Stimulated activated naive CD8-positive, alpha-beta T cell treated with anti-CD3 and anti-CD28 coated beads, Interleukin-15, Interleukin-2, amounts not matched to agents 100 ng/mL and 50 ng/mL, for 24 hours (primary cell): Measurements from ENCODE around the gene GNG11.

Source experiments
- H3K27ac Mint-ChIP-seq: one replicate; pipeline ENCODE4 v1.8.0; 2021; ENCODE audit warnings: mild to moderate bottlenecking, mixed read lengths
- H3K27me3 Mint-ChIP-seq: one replicate; pipeline ENCODE4 v1.8.0; 2021; ENCODE audit warnings: mixed read lengths
- H3K36me3 Mint-ChIP-seq: one replicate; pipeline ENCODE4 v1.8.0; 2021; ENCODE audit warnings: low read depth, mixed read lengths
- H3K4me1 Mint-ChIP-seq: one replicate; pipeline ENCODE4 v1.8.0; 2021; ENCODE audit warnings: low read depth, mixed read lengths
- H3K4me3 Mint-ChIP-seq: one replicate; pipeline ENCODE4 v1.8.0; 2021; ENCODE audit warnings: mild to moderate bottlenecking, mixed read lengths
- H3K9me3 Mint-ChIP-seq: one replicate; pipeline ENCODE4 v1.8.0; 2021; ENCODE audit warnings: mixed read lengths

The GNG11 gene

DNA sequence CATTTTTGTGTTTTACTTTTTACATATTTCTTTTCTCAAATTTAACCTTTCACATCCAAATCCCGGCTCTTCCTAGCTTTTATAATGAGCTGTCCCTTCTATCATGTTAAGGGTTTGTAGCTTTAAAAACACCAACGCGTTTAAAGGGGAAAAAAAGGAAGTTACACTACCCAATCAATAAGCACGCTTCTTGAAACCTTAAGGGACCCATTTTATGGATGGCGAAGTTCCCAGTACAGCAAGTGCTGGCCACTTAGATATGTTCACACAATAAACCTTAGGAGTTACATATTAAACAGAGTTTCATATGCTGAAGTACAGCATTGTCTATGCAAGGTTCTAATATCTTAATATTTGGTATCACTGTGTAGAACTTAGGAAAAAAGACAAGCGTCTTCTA, 1.8 kb downstream of the GNG11 start:
- Mint-ChIP-seq H3K9me3 (no peaks in the 10 kb centered on the region), H3K27ac (no peak overlapping the region), H3K27me3 (peaks cover 42% of the 10 kb centered on the region), H3K36me3 (no peaks in the 10 kb centered on the region), H3K4me1 (peaks cover 6% of the 10 kb centered on the region), H3K4me3 (no peak overlapping the region)

DNA sequence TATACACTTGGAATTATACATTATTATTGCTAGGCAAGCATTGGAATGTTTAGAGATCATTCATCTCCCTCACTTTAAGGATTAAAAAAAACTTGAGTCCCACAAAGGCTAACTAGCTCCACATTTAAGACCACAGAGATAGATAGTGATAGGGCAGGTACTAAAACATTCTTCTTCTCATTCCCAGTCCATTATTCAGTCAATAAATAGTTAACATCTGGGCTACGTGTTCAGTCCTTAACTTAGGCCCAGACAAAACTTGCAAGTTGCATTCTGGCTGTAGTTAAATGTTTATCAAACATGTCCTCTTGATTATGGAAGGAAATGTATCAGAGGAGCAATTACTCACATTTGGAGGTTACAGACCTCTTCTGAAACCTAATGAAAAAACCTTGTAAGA, 2.4 kb downstream of the GNG11 start:
- Mint-ChIP-seq H3K4me3 (no peak overlapping the region), H3K4me1 (peaks cover 6% of the 10 kb centered on the region), H3K9me3 (no peaks in the 10 kb centered on the region), H3K27me3 (peaks cover 44% of the 10 kb centered on the region), H3K36me3 (no peaks in the 10 kb centered on the region), H3K27ac (no peak overlapping the region)

DNA sequence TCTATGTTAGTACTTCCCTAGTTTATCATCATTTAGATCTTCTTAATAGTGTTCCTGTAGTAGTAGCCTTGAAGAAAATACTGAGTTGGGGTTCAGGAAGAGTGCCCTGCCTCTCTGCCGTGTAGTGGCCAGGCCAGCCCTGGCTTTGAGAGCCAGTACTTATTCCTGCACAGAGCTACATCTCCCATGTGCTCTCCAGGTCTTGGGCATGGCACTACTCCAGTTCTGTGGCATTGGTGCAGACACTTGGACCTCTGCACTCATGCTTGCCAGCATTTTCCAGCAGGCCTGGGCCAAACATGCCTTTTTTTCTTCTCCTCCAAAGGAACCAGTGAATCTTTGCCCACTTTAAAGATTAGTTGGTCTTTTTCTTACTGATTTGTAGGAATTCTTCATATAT, 5.3 kb downstream of the GNG11 start:
- no peaks in the 10 kb centered on the region for H3K9me3 Mint-ChIP-seq
- peaks cover 5% of the 10 kb centered on the region for H3K4me1 Mint-ChIP-seq
- peaks cover 34% of the 10 kb centered on the region for H3K27me3 Mint-ChIP-seq
- H3K4me3 Mint-ChIP-seq: no peak overlapping the region
- H3K27ac Mint-ChIP-seq: no peak overlapping the region
- no peaks in the 10 kb centered on the region for H3K36me3 Mint-ChIP-seq

DNA sequence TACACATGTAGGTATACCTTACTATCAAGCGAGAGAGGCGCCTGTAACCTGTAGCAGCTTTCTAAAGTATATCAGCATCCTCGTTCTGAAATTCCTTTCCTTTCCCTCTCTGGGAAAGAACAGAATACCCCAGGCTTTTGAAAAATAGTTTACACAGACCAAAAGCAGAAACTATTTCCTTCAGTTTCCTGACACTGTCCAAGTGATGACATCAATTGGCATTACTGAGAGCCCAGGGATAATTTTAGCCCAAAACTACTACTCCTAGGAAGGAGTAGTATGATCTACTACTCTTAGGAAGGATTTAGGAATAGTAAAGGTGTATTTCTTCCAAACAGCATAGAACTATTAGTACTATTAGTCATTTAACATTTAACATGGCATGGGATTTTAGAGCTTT, 6.0 kb downstream of the GNG11 start:
- no peaks in the 10 kb centered on the region for H3K4me1 Mint-ChIP-seq
- no peak overlapping the region for H3K27ac Mint-ChIP-seq
- no peak overlapping the region for H3K4me3 Mint-ChIP-seq
- H3K36me3 Mint-ChIP-seq: no peaks in the 10 kb centered on the region
- H3K27me3 Mint-ChIP-seq: peaks cover 29% of the 10 kb centered on the region
- H3K9me3 Mint-ChIP-seq: no peaks in the 10 kb centered on the region

DNA sequence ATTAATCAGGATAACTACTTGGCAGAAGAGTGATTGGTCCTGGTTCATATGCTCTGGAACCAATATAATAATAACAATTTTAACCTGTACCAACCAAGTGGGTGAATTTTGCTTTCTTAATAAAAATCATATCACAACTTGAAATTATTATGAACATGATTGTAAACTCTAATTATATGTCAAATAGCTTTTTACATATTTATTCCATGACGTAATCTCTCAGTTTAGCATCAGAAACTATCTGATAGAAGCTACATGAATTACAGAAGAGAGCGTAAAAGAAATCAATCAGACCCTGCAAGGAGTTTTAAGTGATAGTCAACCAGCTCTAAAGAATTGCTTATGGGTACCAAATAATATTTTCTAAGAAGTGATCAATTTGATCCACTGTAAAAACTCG, 10.1 kb downstream of the GNG11 start:
- H3K9me3 Mint-ChIP-seq: peaks cover 3% of the 10 kb centered on the region
- no peak overlapping the region for H3K27ac Mint-ChIP-seq
- H3K4me1 Mint-ChIP-seq: no peaks in the 10 kb centered on the region
- H3K4me3 Mint-ChIP-seq: no peak overlapping the region
- H3K36me3 Mint-ChIP-seq: no peaks in the 10 kb centered on the region
- H3K27me3 Mint-ChIP-seq: peaks cover 8% of the 10 kb centered on the region

DNA sequence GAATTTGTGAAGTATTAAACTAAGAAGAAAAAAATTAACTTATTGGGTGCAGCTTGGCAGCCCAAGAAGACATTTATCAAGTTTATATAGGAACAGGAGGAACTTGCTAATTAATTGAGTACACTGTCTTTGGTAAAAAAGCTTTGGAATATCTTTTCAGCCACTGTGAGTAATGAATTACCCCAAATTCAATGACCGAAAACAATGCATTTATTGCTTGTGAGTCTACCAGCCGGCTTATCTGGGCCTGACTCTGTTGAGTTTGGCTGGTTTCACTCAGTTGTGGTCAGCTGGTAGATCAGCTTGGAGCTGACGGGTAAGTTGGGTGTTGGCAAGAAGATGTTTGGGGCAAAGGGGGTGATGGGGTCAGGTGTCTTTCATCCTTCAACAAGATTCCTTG, 11.6 kb downstream of the GNG11 start:
- H3K27ac Mint-ChIP-seq: no peak overlapping the region
- H3K36me3 Mint-ChIP-seq: no peaks in the 10 kb centered on the region
- H3K9me3 Mint-ChIP-seq: peaks cover 3% of the 10 kb centered on the region
- H3K4me3 Mint-ChIP-seq: no peak overlapping the region
- H3K27me3 Mint-ChIP-seq: peaks cover 8% of the 10 kb centered on the region
- no peaks in the 10 kb centered on the region for H3K4me1 Mint-ChIP-seq

DNA sequence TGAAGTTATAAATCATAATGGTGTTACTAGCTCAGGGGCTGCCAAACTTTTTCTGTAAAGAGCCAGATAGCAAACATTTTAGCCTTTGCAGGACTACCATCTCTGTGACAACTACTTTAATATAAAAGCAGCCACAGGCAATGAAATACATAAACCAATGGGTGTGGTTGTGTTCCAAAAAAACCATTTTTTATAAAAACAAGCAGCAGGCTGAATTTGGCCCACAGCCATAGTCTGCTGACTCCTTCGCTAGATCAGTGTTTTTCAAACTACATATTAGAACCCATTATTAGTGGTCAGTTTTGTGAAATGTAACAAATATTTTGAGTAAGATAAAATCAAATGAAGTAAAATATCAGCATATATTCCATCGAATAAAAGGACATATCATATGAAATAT, 13.6 kb downstream of the GNG11 start:
- Mint-ChIP-seq H3K27ac (no peak overlapping the region), H3K27me3 (peaks cover 9% of the 10 kb centered on the region), H3K4me3 (no peak overlapping the region), H3K4me1 (no peaks in the 10 kb centered on the region), H3K36me3 (no peaks in the 10 kb centered on the region), H3K9me3 (peaks cover 3% of the 10 kb centered on the region)

DNA sequence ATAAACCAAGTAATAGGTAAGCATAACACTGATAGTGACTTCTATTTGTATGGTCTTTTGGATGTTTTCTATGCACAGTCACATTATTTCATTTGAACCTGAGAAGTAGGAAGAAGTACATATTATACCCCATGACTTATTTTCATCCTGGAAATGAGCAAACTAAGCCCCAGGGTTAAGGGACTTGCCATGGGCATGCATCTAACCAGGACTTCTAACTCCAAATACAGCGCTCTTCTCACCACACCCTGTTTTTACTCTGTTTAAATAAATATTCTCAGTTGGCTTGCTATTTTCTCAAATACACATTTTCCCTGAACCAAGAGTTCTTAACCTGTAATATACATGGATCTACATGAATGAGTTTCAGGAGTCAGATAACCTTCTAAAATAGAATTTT, 16.3 kb downstream of the GNG11 start:
- Mint-ChIP-seq H3K36me3 (no peaks in the 10 kb centered on the region), H3K9me3 (peaks cover 3% of the 10 kb centered on the region), H3K27ac (no peak overlapping the region), H3K4me3 (no peak overlapping the region), H3K27me3 (peaks cover 9% of the 10 kb centered on the region), H3K4me1 (no peaks in the 10 kb centered on the region)

DNA sequence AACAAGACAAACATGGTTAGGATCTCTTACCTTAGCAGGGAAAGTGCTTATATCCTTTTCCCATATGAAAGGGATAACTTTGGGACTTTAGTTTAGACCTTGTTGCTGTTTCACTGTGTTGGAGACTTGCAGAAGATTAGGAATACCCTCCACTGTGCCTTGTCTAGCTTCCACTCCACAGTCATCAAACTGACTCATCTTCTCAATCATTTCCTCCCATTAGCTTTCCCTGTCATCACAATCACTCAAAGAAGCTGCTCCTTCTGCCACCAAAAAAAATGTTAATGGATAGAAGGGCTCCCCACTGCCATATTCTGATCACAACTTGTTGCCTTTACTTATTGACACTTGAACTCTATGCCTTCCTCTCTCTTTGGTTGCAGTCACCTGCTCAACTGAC, 16.8 kb downstream of the GNG11 start:
- Mint-ChIP-seq H3K4me1 (no peaks in the 10 kb centered on the region), H3K36me3 (no peaks in the 10 kb centered on the region), H3K27ac (no peak overlapping the region), H3K27me3 (peaks cover 12% of the 10 kb centered on the region), H3K9me3 (peaks cover 3% of the 10 kb centered on the region), H3K4me3 (no peak overlapping the region)

DNA sequence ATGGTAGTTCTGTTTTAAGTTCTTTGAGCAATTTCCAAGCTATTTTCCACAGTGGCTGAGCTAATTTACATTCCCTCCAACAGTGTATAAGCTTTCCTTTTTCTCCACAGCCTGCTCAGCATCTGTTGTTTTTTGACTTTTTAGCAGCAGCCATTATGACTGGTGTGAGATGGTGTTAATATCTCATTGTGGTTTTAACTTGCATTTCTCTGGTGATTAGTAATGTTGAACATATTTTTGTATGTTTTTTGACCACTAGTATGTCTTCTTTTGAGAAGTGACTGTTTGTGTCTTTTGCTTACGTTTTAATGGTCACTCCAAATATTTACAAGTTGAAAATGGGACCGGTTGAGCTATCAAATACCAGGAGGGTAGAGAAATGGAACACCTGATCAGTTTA, 20.4 kb downstream of the GNG11 start:
- H3K4me1 Mint-ChIP-seq: no peaks in the 10 kb centered on the region
- H3K9me3 Mint-ChIP-seq: no peaks in the 10 kb centered on the region
- no peaks in the 10 kb centered on the region for H3K36me3 Mint-ChIP-seq
- H3K27ac Mint-ChIP-seq: no peak overlapping the region
- H3K27me3 Mint-ChIP-seq: peaks cover 17% of the 10 kb centered on the region
- H3K4me3 Mint-ChIP-seq: no peak overlapping the region

DNA sequence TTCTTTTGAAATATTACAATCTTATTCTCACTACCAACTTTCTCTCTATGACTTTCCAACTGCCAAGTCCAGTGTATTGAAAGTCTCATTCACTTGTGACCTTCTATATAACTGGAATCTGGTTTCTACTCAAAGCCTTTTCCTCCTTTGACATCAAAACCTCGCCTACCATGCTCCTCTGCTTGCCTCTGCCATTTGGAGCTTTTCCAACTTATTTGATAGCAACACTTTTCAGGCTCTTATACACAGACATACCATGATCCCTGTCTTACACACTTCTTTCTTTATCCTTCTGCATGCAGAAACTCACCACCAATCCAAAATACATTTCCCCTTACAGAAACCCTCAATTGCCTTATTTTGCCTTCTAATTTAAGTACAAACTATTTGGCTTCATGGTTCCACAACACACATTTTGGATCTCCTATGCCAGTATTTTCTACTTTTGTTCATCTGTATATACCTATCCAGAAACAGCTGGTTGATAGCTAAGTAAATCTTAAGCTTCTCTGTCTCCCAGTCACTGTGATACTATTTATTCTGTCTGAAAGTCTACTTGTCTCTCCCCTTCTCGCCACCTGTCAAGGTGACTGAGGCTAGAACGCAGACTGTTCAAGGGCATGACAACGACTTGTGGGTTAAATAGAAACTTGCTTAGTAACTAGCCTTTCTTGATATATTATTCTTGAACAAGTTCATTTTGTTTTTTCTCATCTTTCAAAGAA, 22.4 kb downstream of the GNG11 start:
- Mint-ChIP-seq H3K4me1 (no peaks in the 10 kb centered on the region), H3K27me3 (peaks cover 14% of the 10 kb centered on the region), H3K36me3 (no peaks in the 10 kb centered on the region), H3K9me3 (no peaks in the 10 kb centered on the region), H3K4me3 (no peak overlapping the region), H3K27ac (no peak overlapping the region)

DNA sequence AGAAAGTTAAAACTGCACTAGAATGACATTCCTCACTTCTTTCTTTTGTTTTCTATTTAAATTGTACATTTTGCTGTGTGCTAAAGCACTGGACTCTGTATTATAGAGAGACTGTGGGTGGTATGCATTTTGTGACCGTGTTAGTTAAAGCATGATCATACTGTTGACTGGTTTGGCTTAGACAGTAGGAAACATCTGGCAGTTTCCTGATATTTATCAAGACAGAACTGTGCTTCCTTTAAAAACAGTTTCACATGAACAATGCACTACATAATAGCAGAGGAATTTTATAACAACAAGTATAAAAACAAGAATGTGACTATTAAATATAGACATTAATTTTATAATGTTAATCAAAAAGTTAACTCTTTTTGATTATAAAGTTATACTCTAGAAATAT, 23.1 kb downstream of the GNG11 start:
- no peaks in the 10 kb centered on the region for H3K36me3 Mint-ChIP-seq
- no peak overlapping the region for H3K4me3 Mint-ChIP-seq
- H3K4me1 Mint-ChIP-seq: no peaks in the 10 kb centered on the region
- no peaks in the 10 kb centered on the region for H3K9me3 Mint-ChIP-seq
- peaks cover 15% of the 10 kb centered on the region for H3K27me3 Mint-ChIP-seq
- no peak overlapping the region for H3K27ac Mint-ChIP-seq

DNA sequence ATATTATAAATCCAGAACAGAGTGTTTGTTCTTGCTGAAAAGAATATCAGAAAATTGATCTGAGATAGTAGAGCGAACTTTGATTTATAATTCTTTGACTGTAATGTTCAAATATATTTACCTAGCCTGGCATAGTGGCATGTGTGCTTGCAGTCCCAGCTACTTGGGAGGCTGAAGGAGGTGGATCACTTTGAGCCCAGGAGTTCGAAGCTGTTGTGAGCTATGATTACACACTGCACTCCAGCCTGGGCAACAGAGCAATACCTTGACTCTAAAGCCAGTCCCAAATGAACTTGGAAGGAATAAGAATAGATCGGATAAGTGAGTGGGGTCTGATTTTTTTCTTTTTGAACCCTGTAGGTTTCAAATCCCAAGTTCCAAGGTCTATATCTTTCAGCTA, 23.5 kb downstream of the GNG11 start:
- no peaks in the 10 kb centered on the region for H3K4me1 Mint-ChIP-seq
- H3K27me3 Mint-ChIP-seq: peaks cover 11% of the 10 kb centered on the region

DNA sequence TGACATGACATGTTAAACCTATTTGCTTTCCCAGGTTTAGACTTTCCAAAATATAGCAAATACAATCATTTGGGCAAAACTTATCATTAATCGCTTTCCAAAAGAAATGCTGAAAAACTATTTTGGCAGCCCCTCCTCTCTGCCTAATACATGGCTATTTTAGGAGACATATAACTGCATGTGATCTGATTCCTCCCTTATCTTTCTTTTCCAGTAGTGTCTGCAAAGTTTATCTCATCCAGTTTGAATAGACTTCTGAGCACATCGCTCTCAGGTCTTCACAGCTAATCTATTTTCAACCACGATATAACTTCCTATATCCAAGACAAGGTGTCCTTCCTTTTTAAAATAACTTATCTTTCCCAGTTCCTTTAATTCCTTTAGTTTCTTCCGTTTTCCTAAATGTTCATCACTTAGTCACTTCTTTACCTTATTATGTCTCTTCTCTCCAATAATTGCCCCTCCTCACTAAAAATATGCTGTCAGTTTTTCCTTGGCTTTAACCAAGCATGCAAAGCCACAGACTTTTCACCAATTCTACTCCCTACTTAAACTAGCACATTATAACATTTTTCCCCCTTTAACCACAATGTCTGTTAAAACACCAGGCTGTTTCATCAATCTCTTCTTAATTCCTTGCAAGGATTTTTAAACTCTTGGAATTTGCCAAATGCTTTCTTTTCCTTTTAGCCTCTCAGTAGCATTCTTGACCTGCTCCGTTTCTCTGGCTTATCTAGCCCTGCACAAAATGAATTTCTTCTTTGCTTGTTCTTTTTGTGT, 24.4 kb downstream of the GNG11 start:
- Mint-ChIP-seq H3K9me3 (no peaks in the 10 kb centered on the region), H3K4me3 (no peak overlapping the region), H3K27me3 (peaks cover 11% of the 10 kb centered on the region), H3K27ac (no peak overlapping the region), H3K36me3 (no peaks in the 10 kb centered on the region), H3K4me1 (no peaks in the 10 kb centered on the region)

More for the DNA sequence above, 23.5 kb downstream of the GNG11 start:
- Mint-ChIP-seq H3K4me3 (no peak overlapping the region), H3K27ac (no peak overlapping the region), H3K36me3 (no peaks in the 10 kb centered on the region), H3K9me3 (no peaks in the 10 kb centered on the region)

DNA sequence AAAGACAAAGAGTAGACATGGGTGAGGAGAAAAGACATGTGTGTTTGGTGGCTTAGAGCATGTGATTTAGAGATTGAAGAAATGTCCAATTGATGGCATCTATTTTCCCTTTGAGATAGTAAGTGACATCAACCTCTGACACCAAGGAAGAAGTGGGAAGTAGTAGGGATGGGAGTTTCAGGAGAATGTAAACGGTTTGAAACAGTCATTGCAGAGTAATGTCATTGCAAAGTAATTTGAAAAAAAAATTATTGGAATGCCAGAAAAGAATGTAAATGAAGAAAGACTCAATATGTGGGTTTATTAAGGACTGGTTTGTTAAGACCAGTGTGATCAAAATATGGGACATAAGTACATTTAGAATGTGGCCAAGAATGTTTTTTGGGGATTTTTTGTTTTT, 26.6 kb downstream of the GNG11 start:
- no peaks in the 10 kb centered on the region for H3K4me1 Mint-ChIP-seq
- H3K9me3 Mint-ChIP-seq: no peaks in the 10 kb centered on the region
- H3K36me3 Mint-ChIP-seq: no peaks in the 10 kb centered on the region
- no peak overlapping the region for H3K4me3 Mint-ChIP-seq
- H3K27me3 Mint-ChIP-seq: peaks cover 10% of the 10 kb centered on the region
- no peak overlapping the region for H3K27ac Mint-ChIP-seq

DNA sequence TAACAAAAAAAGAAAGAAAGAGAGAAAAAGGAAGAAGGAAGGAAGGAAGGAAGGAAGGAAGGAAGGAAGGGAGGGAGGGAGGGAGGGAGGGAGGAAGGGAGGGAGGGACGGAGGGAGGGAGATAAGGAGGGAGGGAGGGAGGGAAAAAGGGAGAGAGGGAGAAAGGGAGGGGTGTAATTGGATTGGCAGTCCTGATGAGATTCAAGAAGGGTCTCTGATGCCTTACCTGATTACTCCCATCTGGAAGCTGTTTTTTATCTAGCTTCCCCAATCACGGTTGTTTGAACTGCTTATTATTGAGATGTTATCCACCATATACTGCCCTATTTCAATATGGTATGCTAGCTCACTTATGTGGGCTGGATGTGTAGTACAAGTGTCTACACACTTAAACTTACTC, 27.3 kb downstream of the GNG11 start:
- Mint-ChIP-seq H3K9me3 (no peaks in the 10 kb centered on the region), H3K27ac (no peak overlapping the region), H3K4me1 (no peaks in the 10 kb centered on the region), H3K4me3 (no peak overlapping the region), H3K27me3 (peaks cover 6% of the 10 kb centered on the region), H3K36me3 (no peaks in the 10 kb centered on the region)
